ENCODE results near the gene KAT8.

GRCh38 chr16:31078597-31079341, 38.7 kb upstream of the KAT8 start:
- TF ChIP-seq CTCF (IDR thresholded peaks at IDR 0.05) (no peak), POLR2A (IDR thresholded peaks at IDR 0.05) (no peak)
